Glutamatergic neuron (in vitro differentiated cells): ENCODE measurements around the gene MIEF1. TPM values are rescaled to one million over a fixed set of nuclear protein-coding genes. Genes with fewer than 3 reads are reported as not detected.

Experiments
- DNase-seq: peaks from one replicate; pipeline ENCODE4 v3.0.0; 2022
- H3K27ac Mint-ChIP-seq: one replicate; pipeline ENCODE4 v1.8.0; 2020; ENCODE audit warnings: mild to moderate bottlenecking, mixed read lengths, inconsistent platforms; ENCODE audit not compliant: unreplicated experiment
- H3K27me3 Mint-ChIP-seq: one replicate; pipeline ENCODE4 v1.8.0; 2020; ENCODE audit warnings: mild to moderate bottlenecking, moderate library complexity, mixed read lengths, inconsistent platforms; ENCODE audit not compliant: unreplicated experiment
- H3K36me3 Mint-ChIP-seq: one replicate; pipeline ENCODE4 v1.8.0; 2020; ENCODE audit warnings: mild to moderate bottlenecking, mixed read lengths, inconsistent platforms; ENCODE audit not compliant: unreplicated experiment
- H3K4me1 Mint-ChIP-seq: one replicate; pipeline ENCODE4 v1.8.0; 2020; ENCODE audit warnings: mild to moderate bottlenecking, low read depth, mixed read lengths, inconsistent platforms; ENCODE audit not compliant: unreplicated experiment
- H3K4me3 Mint-ChIP-seq: one replicate; pipeline ENCODE4 v1.8.0; 2020; ENCODE audit warnings: mild to moderate bottlenecking, mixed read lengths, inconsistent platforms; ENCODE audit not compliant: unreplicated experiment
- H3K9me3 Mint-ChIP-seq: one replicate; pipeline ENCODE4 v1.8.0; 2020; ENCODE audit warnings: mild to moderate bottlenecking, moderate library complexity, mixed read lengths, inconsistent platforms; ENCODE audit not compliant: unreplicated experiment
- CTCF ChIP-seq: fragments of 200-600 bp; sonication (generic); IDR thresholded peaks from one replicate; pipeline ENCODE4 v1.5.0; 2021; ENCODE audit not compliant: partially characterized antibody, unreplicated experiment
- total RNA-seq: library from RNA; stranded (reverse); fragmentation: NEBNext Ultra II Directional; extraction: Animal tissue kit (Norgen Biotek cat#: 25700); gene quantifications from one replicate; pipeline ENCODE4 v1.2.1, GENCODE V29; 2021; ENCODE audit not compliant: unreplicated experiment

Gene MIEF1
- total RNA-seq, 1 donor from 2014 or later, result 40.0 TPM

DNA sequence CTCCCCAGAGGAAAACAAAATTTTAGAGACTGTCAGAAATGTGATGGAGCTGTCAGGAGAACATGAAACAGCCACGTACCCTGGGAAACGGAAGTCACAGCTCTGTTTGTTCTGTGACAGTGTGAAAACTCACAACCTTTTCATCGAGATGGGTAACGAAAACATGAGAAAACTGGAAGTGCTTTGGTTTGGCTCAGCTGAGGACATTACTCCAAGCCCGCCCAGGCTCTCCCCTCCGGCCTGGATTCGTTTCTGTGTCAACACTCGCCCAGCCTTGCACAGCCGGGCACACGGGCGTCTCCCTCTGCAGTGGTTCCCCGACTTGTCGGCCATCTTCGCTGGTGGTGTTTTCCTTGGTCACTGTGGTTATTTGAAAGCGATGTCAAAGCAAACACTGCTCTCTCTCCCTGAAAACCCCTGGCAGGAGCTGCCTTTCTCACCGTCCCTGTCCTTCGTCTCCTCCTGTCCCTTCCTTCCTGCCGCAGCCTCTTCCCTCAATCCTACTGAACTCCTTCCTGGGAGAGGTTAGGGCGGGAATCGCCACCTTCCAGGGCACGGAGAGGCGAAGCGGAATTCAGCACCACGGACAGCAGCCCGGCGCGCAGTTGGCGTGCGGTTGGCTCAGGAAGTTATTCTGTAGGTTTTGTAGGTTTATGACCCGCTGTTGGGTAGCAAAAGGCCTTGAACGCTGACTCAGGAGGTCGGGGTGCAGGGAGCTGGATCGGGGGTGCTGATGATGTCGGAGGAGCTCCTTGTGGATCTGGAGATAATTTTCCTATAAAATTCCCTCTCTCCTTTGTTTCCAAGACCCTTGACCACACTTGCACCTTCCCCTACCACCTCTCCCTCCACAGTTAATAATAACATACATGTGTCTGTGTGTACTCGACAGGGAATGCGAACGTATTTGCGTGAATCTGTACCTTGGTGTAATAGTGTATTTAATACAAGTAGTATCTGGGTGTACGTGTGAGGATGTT lies 43.6 kb downstream of the MIEF1 start:
- H3K27me3 Mint-ChIP-seq, result peaks cover 20% of the 10 kb centered on the region

GRCh38 chr22:39546889-39547586 lies 44.9 kb downstream of the MIEF1 start:
- Mint-ChIP-seq H3K9me3 (peaks cover 2% of the 10 kb centered on the region), H3K4me1 (peaks cover 15% of the 10 kb centered on the region), H3K27ac (no peak overlapping the region), H3K36me3 (no peaks in the 10 kb centered on the region), H3K4me3 (no peak overlapping the region), H3K27me3 (peaks cover 20% of the 10 kb centered on the region)
- no peak for TF ChIP-seq CTCF
- DNase-seq, result no peak

More for the DNA sequence above, 43.6 kb downstream of the MIEF1 start:
- Mint-ChIP-seq H3K36me3 (no peaks in the 10 kb centered on the region), H3K4me3 (no peak overlapping the region), H3K4me1 (peaks cover 15% of the 10 kb centered on the region), H3K9me3 (peaks cover 2% of the 10 kb centered on the region), H3K27ac (no peak overlapping the region)
- no peak for TF ChIP-seq CTCF
- DNase-seq, result no peak

DNA sequence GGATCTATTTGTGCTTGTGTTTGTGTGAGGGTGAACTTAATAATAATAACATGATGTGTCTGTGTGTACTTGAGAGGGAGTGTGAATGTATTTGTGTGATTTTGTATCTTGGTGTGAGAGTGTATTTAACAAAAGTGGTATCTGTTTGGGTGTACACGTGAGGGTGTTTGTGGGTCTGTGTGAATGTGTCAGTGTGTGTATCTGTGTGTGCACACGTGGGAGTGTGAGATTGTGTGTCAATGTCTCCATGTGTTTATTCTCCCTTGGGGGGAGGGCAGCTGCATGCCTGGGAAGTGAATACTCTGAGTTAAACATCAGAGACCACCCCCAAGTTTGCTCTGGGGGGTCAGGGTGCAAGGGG lies 45.5 kb downstream of the MIEF1 start:
- Mint-ChIP-seq H3K36me3 (no peaks in the 10 kb centered on the region), H3K9me3 (peaks cover 2% of the 10 kb centered on the region), H3K27me3 (peaks cover 20% of the 10 kb centered on the region), H3K4me3 (no peak overlapping the region), H3K4me1 (peaks cover 15% of the 10 kb centered on the region), H3K27ac (no peak overlapping the region)
- no peak for DNase-seq
- TF ChIP-seq CTCF, result no peak

DNA sequence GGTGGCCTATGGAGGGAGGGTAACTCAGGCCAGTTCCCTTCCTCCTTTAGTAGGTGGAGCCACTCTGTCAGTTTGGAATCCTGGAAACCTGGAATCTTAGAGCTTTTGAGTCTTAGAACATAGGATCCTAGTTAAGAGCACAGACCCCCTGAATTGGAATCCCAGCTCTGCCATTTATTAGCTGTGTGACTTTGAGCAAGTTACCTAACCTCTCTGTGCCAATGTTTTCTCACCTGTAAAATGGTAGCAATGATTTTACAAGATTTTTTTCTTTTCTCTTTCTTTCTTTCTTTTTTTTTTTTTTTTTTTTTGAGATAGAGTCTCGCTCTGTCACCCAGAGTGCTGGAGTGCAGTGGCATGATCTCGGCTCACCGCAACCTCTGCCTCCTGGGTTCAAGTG lies 51.3 kb downstream of the MIEF1 start:
- DNase-seq, result no peak
- Mint-ChIP-seq H3K4me3 (no peak overlapping the region), H3K9me3 (no peaks in the 10 kb centered on the region), H3K4me1 (peaks cover 1% of the 10 kb centered on the region), H3K36me3 (no peaks in the 10 kb centered on the region), H3K27me3 (peaks cover 5% of the 10 kb centered on the region), H3K27ac (no peak overlapping the region)
- TF ChIP-seq CTCF, result no peak

GRCh38 chr22:39554151-39554550 lies 52.1 kb downstream of the MIEF1 start:
- Mint-ChIP-seq H3K4me1 (peaks cover 1% of the 10 kb centered on the region), H3K36me3 (no peaks in the 10 kb centered on the region), H3K27me3 (peaks cover 8% of the 10 kb centered on the region), H3K27ac (no peak overlapping the region), H3K9me3 (no peaks in the 10 kb centered on the region), H3K4me3 (no peak overlapping the region)
- TF ChIP-seq CTCF, result no peak
- DNase-seq, result no peak
